NCI-H345 (cell line): ENCODE data around the gene PLA2G3.
"Not testable (repeated sequence)": the region's sequence is repeated elsewhere in the genome, so short reads cannot be mapped to it uniquely, and the experiment has no call there.

Experiments
- DNase-seq: peaks from one replicate; lab custom pipeline; 2025; lab: John Stamatoyannopoulos, UW

PLA2G3 gene

DNA sequence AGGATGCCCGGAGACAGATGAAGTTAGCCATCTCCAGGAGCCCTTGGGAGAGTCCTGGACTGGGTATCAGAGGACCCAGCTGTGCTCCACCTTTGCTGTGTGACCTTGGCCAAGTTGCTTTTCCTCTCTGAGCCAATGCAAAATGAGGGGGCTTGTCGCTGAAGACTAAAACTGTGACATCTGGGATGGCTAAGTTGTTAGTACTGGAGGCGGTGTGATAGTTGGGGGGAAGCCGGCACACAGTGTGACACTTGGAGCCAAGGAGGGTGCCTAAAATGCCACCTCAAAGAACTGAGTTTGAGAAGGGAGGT lies 17.1 kb downstream of the PLA2G3 start:
- DNase-seq = no peak

DNA sequence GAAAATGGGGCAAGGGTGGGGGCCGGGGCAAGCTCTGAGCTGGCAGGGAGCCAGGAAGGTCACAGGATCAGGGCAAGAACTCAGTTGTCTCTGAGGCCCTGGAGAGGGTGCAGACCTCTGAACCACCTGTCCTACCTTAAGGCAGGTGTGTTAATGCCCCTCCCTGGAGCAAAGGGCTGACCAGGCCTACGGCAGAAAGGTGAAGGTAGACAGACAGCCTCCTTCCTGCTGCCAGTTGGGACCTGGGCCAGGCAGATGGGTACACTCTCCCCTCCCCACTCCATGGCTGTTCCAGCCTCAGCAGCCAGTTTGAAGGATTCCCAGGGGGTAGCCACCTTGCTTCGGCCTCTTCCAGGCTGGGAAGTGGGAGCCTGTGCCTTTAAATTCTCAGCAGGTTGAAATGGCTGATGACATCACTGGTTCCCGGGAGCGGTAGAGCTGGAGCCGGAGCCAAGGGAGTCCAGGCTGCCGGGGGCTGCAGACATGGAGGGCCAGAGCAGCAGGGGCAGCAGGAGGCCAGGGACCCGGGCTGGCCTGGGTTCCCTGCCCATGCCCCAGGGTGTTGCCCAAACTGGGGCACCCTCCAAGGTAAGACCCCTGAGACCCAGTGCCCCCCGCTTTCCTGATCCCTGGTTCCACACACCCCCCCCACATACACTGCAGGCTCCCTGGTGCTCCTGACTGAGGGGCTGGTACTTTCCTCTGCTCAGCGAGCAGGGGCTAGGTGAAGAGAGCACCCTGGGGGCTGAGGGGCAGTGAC lies 17.6 kb downstream of the PLA2G3 start, which contains the start of gene INPP5J:
TSS of gene INPP5J (plus strand) at position 435 of the 760 bp plus-strand sequence. CDS start at position 484, 49 bp downstream.
- peak; percentile 47 for DNase-seq

DNA sequence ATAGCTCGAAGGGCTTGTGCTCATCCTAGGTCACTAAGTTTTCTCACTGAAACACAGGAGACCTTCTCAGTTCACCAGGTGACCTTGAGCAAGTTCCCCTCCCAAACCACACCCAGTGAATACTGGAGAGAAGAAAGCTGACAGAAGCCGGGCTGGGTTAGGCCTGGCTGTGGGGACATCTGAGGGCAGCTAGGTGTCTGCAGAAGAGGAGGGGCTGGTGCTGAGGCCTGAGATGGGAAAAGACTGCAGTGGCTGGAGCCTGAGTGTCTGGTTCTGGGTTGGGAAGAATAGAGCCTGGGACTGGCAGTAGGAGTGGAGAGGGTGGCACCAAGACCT lies 18.1 kb downstream of the PLA2G3 start:
- no peak for DNase-seq

DNA sequence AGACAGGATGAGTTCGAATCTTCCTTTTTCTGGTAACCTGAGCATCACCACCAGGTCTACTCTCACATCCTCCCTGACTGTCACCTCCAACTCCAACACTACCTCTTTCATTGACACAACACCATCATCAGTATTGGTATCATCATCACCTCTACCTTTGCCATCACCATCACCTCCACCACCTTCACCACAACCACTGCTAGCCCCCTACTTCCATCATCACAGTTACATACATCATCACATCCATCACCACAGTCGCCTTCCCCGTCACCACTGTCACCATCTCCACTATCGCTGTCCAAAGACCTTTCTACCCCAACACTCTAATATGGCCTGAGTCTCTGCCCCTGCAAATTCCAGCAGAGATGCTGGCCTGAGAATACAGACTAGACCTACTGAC lies 18.9 kb downstream of the PLA2G3 start:
- no peak for DNase-seq

DNA sequence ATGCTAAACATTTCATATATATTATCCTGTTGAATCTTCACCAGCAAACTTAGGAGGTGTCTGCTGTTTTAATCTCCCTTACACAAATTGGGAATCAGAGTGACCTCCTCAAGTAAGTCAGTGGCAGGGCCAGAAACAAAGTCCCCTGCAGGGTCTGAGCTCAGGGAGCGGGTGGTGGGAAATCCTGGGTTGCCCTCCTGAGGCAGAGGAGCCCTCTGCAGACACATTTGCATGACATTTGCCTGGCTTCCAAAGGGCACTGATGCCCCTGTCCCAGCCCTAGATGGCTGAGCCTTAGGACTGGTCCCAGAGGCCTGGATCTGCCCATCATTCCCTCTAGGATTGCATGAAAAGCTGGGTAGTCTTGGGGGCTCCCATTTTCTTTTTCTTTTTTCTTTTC lies 19.7 kb downstream of the PLA2G3 start:
- no peak for DNase-seq

DNA sequence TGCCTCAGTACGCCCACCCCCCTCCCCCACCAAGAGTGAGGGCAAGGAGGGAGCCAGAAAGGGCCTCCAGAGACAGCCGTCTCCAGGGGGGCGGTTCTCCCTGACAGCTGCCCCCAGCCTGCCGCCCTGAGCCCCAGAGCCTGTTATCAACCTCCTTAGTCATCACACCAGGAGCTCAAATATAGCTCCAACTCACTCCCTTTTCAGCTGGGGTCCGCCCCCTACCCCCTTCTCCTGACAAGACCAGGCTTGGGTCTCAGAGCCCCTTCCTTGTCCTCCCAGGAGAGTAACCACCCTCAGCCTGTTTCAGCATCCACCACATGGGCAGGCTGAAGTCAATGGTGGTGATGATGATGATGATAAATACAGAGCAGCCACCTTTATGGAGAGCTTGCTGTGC lies 20.1 kb downstream of the PLA2G3 start:
- DNase-seq = no peak

DNA sequence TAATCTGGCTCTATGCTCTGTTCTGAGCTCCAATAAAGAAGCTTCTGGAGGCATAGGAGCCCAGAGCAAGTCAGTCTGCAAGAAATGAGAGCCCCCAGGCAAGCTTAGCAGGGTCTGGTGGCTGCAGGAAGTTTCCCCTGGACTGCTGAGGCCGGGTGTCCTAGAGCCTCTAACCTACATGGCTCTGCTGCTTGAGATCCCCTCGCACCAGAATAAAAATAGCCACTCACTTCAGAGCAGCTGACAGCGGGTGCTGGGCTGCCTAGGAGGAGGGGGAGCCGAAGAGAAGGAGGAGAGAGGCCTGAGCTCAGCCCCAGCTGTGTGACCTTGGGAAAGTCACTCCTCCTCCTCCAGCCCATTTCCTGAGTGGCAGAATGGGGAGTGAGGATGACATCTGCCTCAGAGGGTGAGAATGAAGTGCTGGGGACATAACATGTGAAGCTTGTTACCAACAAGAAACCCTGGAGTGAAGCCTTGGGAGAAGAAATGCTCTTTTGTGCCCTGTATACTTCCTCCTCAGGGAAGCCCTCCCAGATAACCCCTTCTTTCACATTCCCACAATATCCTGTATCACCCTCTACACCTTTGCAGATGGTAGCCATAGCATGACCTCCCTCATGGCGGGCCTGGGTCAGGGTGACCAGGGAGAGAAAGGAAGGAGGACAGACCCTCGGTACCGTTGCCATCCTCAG lies 21.1 kb downstream of the PLA2G3 start:
- DNase-seq = no peak

DNA sequence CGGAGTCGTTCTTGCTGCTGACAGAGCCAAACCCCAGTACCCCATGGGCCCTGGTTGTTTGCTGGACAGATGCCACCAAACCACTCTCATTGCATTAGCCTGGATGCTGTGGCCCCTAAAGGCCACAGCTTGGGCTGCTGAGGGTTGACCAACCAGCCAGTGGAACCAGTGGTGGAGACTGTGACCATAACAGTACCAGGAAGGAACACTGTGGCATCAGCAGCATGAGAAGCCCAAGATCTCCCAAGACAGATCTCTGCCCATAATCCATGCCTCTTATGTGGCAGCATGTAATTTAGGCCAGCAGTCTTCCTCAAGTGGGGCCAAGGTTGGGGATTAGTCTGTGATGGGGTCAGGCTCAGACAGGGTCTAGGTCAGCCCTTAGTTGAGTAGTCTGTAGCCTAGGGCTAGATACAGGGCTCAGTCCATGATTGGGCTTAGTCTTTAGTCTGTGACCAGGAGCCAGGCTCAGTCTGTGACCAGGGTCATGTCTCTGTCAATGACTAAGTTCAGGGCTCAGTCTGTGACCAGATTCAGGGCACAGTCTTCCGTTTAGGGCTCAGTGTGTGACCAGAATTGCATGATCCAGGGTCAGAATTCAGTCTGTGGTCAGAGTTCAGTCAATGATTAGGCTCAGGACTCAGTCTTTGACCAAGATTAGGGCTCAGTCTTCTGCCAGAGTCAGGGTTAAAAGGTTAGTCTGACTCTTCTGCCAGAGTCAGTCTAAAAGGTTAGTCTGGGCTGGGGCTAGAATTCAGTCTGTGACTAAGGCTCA lies 22.1 kb downstream of the PLA2G3 start:
- DNase-seq = no peak

DNA sequence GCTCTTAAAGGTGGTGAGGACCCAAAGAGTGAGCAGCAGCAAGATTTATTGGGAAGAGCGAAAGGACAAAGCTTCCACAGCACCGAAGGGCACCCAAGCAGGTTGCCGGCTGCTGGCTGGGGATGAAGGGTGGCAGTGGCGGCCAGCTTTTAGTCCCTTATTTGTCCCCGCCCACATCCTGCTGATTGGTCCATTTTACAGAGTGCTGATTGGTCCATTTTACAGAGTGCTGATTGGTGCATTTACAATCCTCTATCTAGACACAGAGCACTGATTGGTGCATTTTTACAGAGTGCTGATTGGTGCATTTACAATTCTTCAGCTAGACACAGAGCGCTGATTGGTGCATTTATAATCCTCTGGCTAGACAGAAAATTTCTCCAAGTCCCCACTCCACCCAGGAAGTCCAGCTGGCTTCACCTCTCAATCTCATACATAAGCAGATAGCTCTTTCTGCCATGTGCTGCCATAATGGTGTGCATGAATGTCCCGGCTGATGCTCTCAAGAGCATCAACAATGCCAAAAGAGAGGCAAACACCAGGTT lies 27.7 kb downstream of the PLA2G3 start:
- DNase-seq = not testable (repeated sequence)

DNA sequence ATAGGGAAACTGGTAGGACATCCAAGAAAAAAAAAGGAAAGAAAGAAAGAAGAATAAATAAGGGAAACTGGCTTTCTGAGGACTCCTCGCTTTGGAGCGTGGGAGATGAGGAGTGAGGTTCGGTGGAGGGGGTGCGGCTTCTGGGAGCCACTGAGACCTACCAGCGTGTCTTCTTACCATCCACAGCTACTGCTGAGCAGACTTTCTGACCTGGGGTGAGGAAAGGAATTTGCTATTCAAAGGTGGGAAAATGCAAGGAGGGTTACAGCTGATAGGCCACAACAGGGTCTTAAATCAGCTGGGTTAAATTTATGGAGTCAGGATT lies 32.5 kb downstream of the PLA2G3 start:
- no peak for DNase-seq

DNA sequence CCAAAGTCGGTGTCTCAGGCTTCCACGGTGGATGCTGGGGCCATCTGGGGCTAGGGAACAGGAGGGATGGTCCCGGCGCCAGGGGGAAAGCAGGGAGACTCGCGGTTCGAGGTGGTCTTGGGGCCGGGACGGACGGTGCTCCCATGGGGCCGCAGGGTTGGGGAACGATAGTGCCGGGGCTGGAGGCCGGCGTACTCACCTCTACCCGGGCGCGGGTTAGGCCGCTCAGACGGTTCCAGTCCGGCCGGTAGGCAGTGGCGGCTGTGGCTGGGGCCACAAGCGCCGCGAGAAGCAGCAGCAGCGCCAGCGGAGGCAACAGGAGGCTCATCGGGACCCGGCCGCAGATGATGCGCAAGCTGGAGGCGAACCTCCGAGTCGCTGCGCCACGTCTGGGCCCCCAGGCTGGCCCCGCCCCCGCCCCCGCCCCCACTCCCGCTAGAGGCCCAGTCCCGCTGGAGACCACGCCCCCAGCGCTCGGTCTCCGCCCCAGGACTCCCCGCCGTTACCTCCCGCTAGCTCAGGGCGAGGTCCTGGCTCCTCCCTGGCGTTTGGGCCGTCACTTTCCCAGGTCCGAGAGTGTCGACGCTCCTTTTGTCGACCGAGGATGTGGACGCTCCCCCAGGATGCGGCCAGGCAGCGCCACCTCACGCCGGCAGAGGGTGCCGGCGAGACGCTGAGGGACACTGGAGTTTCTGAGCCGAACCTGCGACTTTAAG lies 33.0 kb downstream of the PLA2G3 start, which contains the start of gene SELENOM:
TSS of gene SELENOM (minus strand) at position 391 of the 716 bp plus-strand sequence. CDS start at position 328, 63 bp downstream.
- peak; percentile 84 for DNase-seq

DNA sequence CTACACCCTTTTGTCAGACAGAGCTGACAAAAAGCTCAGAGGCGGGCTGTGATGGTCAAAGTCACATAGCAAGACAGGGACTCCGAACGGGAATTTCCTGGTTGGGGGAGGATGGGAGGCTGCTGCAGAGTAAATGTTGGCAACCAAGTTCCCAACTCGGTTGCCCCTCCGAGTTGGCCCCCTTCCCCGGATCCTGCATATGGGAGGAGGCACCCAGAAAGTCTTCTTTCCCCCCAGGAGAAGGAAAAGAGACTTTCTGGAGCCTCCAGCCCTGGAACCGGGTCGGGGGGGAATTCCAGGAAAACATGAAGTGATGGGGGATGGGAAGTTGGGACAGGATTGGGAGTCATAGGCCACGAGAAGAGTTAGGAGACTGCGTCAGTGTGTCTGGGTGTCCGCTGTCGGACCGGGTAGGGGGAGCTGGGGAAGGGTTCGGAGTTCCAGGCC lies 33.6 kb downstream of the PLA2G3 start:
- DNase-seq = no peak

DNA sequence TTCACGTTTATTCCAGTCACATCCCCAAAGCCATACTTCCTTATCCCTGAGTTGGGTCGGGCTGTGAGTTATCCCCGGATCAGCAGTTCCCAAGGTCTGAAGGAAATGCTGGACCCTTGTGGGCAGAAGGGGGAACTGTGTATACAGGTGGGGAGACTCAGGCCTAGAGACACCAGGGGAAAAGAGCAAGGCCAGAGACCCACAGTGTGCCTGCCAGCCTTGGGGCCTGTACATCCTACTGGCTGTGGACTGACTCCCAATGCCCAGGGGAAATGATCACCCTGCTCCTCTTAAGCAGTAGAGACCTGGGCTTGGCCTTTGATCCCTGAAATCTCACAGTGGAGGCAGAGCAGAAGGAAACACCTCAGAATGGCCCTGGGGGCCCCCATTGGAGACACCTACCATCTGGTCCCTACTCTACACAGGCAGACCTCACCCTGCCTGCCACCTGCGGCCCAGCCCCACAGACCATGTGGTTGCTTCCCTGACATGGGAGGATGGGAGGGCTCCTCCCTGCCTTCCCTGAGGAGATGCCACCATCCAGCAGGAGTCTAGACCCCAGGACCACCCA lies 34.2 kb downstream of the PLA2G3 start:
- no peak for DNase-seq

DNA sequence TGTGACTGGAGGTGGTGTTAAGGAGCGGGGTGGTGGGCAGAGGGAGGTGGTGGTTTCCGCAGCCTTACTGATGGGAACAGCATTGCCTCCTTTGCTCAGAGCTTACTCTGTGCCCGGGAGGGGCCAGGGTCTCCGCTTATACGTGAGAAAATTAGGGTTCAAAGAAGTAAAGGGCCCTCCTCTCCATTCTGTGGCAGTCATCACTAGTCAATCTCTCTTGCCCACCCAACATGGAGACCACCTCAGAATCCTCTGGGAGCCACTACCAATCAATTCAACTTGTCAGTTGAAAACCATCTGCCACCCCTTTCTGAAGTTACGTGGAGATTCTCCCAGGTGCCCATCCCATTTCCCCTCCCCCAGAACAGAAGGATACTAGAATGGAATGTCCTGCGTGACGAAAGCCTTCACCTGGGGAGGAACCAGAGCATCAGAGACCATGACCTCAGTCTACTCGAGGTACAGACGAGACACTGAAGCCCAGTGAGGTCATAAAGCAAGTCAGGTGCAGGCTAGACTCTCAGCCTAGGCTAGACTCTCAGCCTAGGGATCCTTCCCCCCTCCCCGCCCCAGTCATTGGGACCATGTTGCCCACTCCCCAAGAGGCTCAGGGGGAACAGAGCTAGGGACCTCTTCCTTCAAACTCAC lies 34.9 kb downstream of the PLA2G3 start:
- DNase-seq = no peak

DNA sequence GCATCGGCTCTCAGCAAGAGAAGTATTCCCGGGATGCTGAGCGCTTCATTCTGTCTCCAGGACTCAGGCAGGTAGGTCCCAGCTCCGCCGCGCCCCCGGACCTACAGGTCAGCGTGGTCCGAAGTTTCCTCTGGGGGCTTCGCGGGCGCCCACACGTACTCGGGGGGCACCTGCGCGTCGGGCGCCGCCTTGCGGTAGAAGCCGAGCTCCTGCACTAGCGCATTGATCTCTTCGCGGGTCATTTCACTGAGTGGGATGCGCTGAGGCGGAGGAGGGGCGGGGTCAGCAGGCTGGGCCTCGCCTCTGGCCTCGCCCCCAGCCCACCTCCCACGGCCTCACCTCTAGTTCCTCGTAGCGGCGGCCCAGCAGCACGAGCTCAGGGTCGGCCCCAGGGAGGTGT lies 35.4 kb downstream of the PLA2G3 start:
- no peak for DNase-seq

DNA sequence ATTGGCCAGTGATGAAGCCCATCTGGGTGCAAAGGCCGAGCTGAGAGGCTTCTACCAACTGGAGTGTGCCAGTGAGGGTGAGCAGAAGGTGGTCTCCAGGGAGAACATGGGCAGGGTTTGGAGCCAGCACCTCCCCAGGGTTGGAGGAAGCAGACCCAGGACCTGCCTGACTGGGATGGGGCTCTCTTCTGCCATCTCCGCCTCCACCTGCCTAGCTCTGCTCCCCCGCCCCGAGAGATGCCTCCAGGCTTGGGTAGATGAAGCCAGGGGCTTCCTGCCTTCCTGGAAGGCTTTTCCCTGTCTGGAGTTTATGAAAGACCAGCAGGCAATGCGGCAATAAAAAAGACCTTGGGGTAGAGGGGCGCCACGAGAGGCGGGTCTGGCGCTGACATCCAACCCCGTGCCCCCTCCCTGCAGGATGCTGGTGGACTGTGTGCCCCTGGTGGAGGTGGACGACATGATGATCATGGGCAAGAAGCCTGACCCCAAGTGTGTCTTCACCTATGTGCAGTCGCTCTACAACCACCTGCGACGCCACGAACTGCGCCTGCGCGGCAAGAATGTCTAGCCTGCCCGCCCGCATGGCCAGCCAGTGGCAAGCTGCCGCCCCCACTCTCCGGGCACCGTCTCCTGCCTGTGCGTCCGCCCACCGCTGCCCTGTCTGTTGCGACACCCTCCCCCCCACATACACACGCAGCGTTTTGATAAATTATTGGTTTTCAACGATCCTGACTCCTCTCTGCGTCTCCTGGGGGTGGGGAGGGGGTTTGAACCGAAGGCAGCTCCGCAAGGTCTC lies 36.2 kb downstream of the PLA2G3 start:
- DNase-seq = no peak

DNA sequence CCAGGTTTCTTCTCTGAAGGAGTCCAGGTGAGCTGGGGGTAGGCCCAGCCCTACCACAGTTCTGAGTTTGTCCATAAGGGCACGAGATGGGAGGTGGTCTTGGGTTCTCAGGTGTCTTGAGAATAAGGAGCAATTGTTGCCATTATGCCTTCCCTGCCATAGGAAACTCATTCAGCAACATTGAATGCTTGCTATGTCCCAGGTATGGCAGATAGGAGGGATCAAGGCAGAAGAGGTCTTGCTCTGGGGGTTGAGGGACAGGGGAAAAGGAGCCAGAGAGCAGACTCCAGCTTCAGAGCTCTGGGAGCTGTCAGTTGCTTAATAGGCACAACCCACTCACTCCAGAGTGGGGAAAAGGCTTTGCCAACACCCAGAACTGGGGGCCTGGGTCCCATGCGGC lies 37.2 kb downstream of the PLA2G3 start:
- no peak for DNase-seq

DNA sequence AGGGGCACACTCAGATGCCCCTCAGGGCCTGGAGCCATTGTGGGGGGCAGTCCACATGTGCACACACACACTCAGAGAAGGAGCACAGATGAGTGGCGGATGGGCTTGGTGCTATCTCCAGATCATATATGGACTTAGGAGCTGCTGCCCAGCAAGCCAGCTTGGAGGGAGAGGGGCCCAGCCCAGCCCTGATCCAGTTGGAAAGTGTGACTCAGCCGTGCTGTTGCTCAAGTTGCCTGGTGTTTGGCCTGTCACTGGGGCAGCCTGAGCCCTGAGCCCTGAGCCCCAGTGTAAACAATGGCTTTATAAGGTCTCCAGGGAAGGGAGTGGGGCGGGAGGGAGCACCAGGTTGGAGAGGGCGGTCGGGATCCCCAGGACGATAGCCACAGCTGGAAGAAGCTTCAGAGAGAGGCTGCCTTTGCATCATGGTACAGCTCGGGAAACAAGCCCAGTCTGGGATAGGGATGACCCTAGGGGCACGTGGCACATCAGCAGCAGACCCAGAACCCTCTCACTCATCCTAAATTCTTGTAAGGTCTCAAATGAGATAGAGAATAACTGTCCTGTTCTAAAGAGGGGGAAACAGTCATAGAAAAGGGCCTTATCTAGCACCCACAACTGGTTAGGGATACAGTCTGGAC lies 37.7 kb downstream of the PLA2G3 start:
- no peak for DNase-seq

DNA sequence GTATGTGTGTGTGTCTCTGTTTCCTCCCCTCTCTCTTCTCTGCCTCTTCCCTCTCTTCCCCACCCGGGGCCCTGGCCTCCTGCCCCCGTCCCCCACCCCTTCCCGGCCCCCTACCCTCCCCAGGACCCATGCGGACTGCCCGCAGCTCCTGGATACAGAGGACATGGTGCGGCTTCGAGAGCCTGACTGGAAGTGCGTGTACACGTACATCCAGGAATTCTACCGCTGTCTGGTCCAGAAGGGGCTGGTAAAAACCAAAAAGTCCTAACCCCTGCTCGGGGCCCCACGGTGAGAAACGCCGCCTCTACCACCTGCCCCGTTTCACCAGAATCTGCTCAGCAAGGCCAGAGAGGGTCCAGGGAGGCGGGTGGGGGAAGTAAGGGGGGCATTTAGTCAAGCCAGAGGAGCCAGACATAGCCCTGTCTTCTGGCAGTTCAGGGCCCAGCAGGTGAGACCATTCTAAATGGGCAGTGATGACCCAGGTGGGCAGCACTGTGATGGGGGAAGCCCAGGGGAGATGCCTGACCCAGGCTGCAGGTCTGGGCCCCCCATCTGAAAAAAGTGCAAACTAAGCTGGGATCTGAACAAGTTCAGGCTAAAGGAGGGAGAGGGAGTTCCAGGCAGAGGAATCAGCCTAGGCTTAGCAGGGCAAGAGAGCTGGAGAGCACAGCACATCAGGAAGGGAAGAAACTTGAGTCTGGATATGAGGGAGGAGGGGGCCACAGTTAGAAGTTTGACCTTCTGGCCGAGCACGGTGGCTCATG lies 39.4 kb downstream of the PLA2G3 start:
- no peak for DNase-seq
